K562 (cell line): Measurements from ENCODE around the gene HFE. TPM values are rescaled to one million over a fixed set of nuclear protein-coding genes. Genes with fewer than 3 reads are reported as not detected.

Source experiments
- ARNT ChIP-seq, 2 experiments: fragments of 450-650 bp; IDR thresholded peaks; 2 replicates each; pipeline ENCODE4 v1.6.1; 2016; ENCODE audit warnings: mild to moderate bottlenecking in 1 of 2
- CEBPB ChIP-seq: fragments of 450-650 bp; IDR thresholded peaks from 2 replicates; pipeline ENCODE4 v1.6.1; 2016; ENCODE audit warnings: missing genetic modification characterization, missing compliant biosample characterization
- CREM ChIP-seq: IDR thresholded peaks from 2 replicates; pipeline ENCODE4 v1.6.1; 2014; ENCODE audit warnings: antibody characterized with exemption, low read depth
- EGR1 ChIP-seq: fragments of 450-650 bp; conservative IDR thresholded peaks from 2 replicates; pipeline ENCODE4 v1.6.1; 2017; ENCODE audit warnings: mild to moderate bottlenecking
- FOSL1 ChIP-seq: fragments of 200-800 bp; sonication (Bioruptor generic); conservative IDR thresholded peaks from 2 replicates; pipeline ENCODE4 v1.6.1; 2016; ENCODE audit warnings: missing genetic modification characterization, missing compliant biosample characterization
- FOXA1 ChIP-seq: fragments of 450-650 bp; IDR thresholded peaks from 2 replicates; pipeline ENCODE4 v1.6.1; 2016; ENCODE audit warnings: mild to moderate bottlenecking, borderline replicate concordance
- HMGN3 ChIP-seq: IDR thresholded peaks from 2 replicates; pipeline ENCODE4 v1.6.1; 2011; ENCODE audit warnings: borderline replicate concordance, low read depth, mild to moderate bottlenecking, mixed read lengths, low read length; ENCODE audit not compliant: insufficient read length; ENCODE audit errors: extremely low read depth
- HOMEZ ChIP-seq: fragments of 250-450 bp; sonication (Bioruptor Pico); IDR thresholded peaks from 2 replicates; pipeline ENCODE4 v1.4.0; 2020; ENCODE audit warnings: mild to moderate bottlenecking, moderate library complexity
- MCM7 ChIP-seq, 2 experiments: fragments of 450-650 bp; IDR thresholded peaks; 2 replicates each; pipeline ENCODE4 v1.6.1; 2016 to 2018
- PHF21A ChIP-seq: fragments of 450-650 bp; IDR thresholded peaks from 2 replicates; pipeline ENCODE4 v1.6.1; 2017; ENCODE audit warnings: low read depth, borderline replicate concordance
- RNF219 ChIP-seq: fragments of 250-450 bp; sonication (Bioruptor Pico); IDR thresholded peaks from 2 replicates; pipeline ENCODE4 v1.5.0; 2022; ENCODE audit warnings: mild to moderate bottlenecking
- SAP30 ChIP-seq: fragments of 200-600 bp; sonication (generic); IDR thresholded peaks from 2 replicates; pipeline ENCODE4 v1.6.1; 2012; ENCODE audit warnings: borderline replicate concordance, low read depth, mild to moderate bottlenecking, moderate library complexity, low read length, control low read depth, inconsistent platforms; ENCODE audit not compliant: insufficient read depth, poor library complexity, severe bottlenecking
- ZC3H8 ChIP-seq: fragments of 450-650 bp; IDR thresholded peaks from 2 replicates; pipeline ENCODE4 v1.6.1; 2017
- ZFPM2 ChIP-seq: fragments of 250-450 bp; sonication (Bioruptor Pico); IDR thresholded peaks from 2 replicates; pipeline ENCODE4 v1.5.1; 2022; ENCODE audit warnings: mild to moderate bottlenecking
- ZNF407 ChIP-seq: fragments of 450-650 bp; IDR thresholded peaks from 2 replicates; pipeline ENCODE4 v1.6.1; 2016; ENCODE audit warnings: low read depth
- ZNF561 ChIP-seq: fragments of 450-650 bp; formaldehyde crosslinking; conservative IDR thresholded peaks from 2 replicates; pipeline ENCODE4 v1.4.0; 2020; ENCODE audit warnings: mild to moderate bottlenecking, moderate library complexity
- polyA plus RNA-seq, 8 experiments: library from polyadenylated mRNA; depleted of rRNA in 4 of 8; stranded (reverse) in 5 of 8; unstranded in 3 of 8; fragments of >200 nt; fragmentation: Nextera tagmentation in 2 of 8; fragmentation: Illumina TruSeq in 1 of 8; extraction: Ambion mirVana in 2 of 8; extraction: Trizol in 1 of 8; gene quantifications; 2 replicates each; pipeline versions ENCODE4 v1.2.1 to v1.2.3, GENCODE V29; 2011 to 2014; ENCODE audit warnings: inconsistent platforms in 1 of 8, missing spikeins in 1 of 8
- total RNA-seq, 7 experiments: library from RNA; depleted of rRNA in 6 of 7; stranded (reverse); fragments of >200 nt in 6 of 7; fragmentation: Illumina TruSeq in 2 of 7; extraction: Trizol in 2 of 7; gene quantifications; 2 replicates each; pipeline versions ENCODE4 v1.2.1 to v1.2.3, GENCODE V29; 2011 to 2021; ENCODE audit warnings: low replicate concordance in 1 of 7

HFE gene
- total and polyA plus RNA-seq, 9 of the 15 experiments (the other 6 are each of a cell fraction or from before 2014, with no cell fraction given): 0.14 to 1.2 (median 0.76) TPM

GRCh38 chr6:26087284-26088115 lies at the start of gene HFE (continued):
- TF ChIP-seq ZNF407: no peak
- TF ChIP-seq EGR1: peak; percentile 79
- peak; percentile 68; the same call in 1 of the 2 replicates for TF ChIP-seq PHF21A
- TF ChIP-seq FOSL1 (tag): peak; percentile 55
- TF ChIP-seq ZNF561: no peak
- 0 out of 2 replicates have a peak, but pooled peaks have one; percentile 14 for TF ChIP-seq CEBPB (tag)
- TF ChIP-seq RNF219 (CRISPR knock-in tag): no peak
- TF ChIP-seq ZFPM2 (CRISPR knock-in tag): no peak
- peak; percentile 20 for TF ChIP-seq SAP30
- no peak for TF ChIP-seq HOMEZ (CRISPR knock-in tag)
- no peak for TF ChIP-seq ZC3H8
- TF ChIP-seq MCM7 (IDR thresholded peaks at IDR 0.05): no peak
- peak; percentile 34 for TF ChIP-seq CREM
- peak; percentile 77 for TF ChIP-seq HMGN3
- no peak for TF ChIP-seq FOXA1
- TF ChIP-seq ARNT (IDR thresholded peaks at IDR 0.05): no peak
